ENCODE results near the gene POU2AF3.

DNA sequence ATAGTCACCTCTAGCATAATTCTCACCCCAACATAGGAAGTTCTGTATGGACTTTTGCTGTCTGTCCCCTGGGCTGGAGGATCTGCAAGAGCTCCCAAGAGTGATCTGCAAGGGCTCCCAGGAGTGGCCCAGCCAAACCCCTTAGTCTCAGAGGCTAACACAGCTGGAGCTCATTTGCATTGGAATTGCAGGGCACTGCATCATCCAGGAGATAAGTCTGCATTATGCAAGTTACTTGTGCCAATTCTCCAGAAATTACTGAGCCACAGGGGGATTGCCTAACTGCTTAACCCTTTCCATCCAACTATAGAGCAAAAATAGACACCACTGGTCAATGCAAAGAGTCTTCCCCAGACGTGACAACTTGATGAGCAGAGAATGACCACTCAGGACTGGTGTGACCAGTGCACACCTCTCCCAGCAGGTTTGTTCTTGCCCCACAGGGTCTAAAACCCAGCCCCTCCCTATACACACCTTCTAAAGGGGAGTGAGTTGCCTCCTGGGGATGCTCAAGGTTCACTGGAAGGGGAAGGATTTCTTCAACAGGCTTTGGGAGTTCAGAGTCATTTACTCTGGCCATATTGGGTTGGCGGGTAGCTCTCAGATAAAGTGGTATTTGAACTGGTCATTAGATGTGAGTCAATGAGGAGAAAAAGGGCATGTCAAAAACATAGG is 38.4 kb downstream of the POU2AF3 start:
- TF ChIP-seq, protein P1, sequence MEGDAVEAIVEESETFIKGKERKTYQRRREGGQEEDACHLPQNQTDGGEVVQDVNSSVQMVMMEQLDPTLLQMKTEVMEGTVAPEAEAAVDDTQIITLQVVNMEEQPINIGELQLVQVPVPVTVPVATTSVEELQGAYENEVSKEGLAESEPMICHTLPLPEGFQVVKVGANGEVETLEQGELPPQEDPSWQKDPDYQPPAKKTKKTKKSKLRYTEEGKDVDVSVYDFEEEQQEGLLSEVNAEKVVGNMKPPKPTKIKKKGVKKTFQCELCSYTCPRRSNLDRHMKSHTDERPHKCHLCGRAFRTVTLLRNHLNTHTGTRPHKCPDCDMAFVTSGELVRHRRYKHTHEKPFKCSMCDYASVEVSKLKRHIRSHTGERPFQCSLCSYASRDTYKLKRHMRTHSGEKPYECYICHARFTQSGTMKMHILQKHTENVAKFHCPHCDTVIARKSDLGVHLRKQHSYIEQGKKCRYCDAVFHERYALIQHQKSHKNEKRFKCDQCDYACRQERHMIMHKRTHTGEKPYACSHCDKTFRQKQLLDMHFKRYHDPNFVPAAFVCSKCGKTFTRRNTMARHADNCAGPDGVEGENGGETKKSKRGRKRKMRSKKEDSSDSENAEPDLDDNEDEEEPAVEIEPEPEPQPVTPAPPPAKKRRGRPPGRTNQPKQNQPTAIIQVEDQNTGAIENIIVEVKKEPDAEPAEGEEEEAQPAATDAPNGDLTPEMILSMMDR (conservative IDR thresholded peaks at IDR 0.05 in 1 of 2, IDR thresholded peaks at IDR 0.05 in 1 of 2; ENCODE audit: low read depth in 1 of 2, low read length in 2 of 2): no peak
- TF ChIP-seq EZH2 (IDR thresholded peaks at IDR 0.05; ENCODE audit: low read length, missing control alignments): no peak

Measured in fibroblast of lung (primary cell).